SK-N-SH treated with all-trans-retinoic acid at 6 μM for 48 hours (cell line): Measurements from ENCODE around the gene GGNBP2.

ENCODE experiments used
- ATAC-seq: fragments of 200-7000 bp; cut with Tn5 transposase; 3 replicates; pipeline ENCODE4 v1.9.1; 2020; ENCODE audit warnings: mild to moderate bottlenecking, moderate library complexity
- ARNTL ChIP-seq: fragments of 450-650 bp; formaldehyde crosslinking; IDR thresholded peaks from 2 replicates; pipeline ENCODE4 v1.5.0; 2020; ENCODE audit warnings: low read depth, mild to moderate bottlenecking, moderate library complexity, borderline replicate concordance
- BACH2 ChIP-seq: fragments of 250-450 bp; sonication (Bioruptor Pico); IDR thresholded peaks from 2 replicates; pipeline ENCODE4 v1.9.0; 2021; ENCODE audit warnings: mild to moderate bottlenecking, borderline replicate concordance
- CREB5 ChIP-seq: fragments of 250-450 bp; sonication (Bioruptor Pico); IDR thresholded peaks from 2 replicates; pipeline ENCODE4 v1.5.1; 2020; ENCODE audit warnings: low read depth, mild to moderate bottlenecking, moderate library complexity
- CSDC2 ChIP-seq: fragments of 250-450 bp; sonication (Bioruptor Pico); IDR thresholded peaks from 2 replicates; pipeline ENCODE4 v1.5.0; 2020; ENCODE audit warnings: mild to moderate bottlenecking, moderate library complexity
- ESRRG ChIP-seq: fragments of 250-450 bp; sonication (Bioruptor Pico); IDR thresholded peaks from 2 replicates; pipeline ENCODE4 v1.6.1; 2021; ENCODE audit warnings: mild to moderate bottlenecking
- GLIS3 ChIP-seq: fragments of 250-450 bp; sonication (Bioruptor Pico); IDR thresholded peaks from 2 replicates; pipeline ENCODE4 v1.5.0; 2020; ENCODE audit warnings: mild to moderate bottlenecking, moderate library complexity
- ISL1 ChIP-seq: fragments of 250-450 bp; sonication (Bioruptor Pico); IDR thresholded peaks from 2 replicates; pipeline ENCODE4 v2.1.2; 2022; ENCODE audit warnings: mild to moderate bottlenecking, moderate library complexity
- OSR1 ChIP-seq: fragments of 250-450 bp; sonication (Bioruptor Pico); IDR thresholded peaks from 2 replicates; pipeline ENCODE4 v1.8.0; 2022; ENCODE audit warnings: moderate library complexity, mild to moderate bottlenecking, inconsistent platforms
- PATZ1 ChIP-seq: fragments of 250-450 bp; sonication (Bioruptor Pico); IDR thresholded peaks from 2 replicates; pipeline ENCODE4 v1.8.0; 2020; ENCODE audit warnings: mild to moderate bottlenecking, moderate library complexity, borderline replicate concordance
- POU6F1 ChIP-seq: fragments of 250-450 bp; sonication (Bioruptor Pico); IDR thresholded peaks from 2 replicates; pipeline ENCODE4 v1.8.0; 2021; ENCODE audit warnings: low read depth, mild to moderate bottlenecking, moderate library complexity, borderline replicate concordance
- PPARA ChIP-seq: fragments of 250-450 bp; sonication (Bioruptor Pico); IDR thresholded peaks from 2 replicates; pipeline ENCODE4 v1.5.0; 2020; ENCODE audit warnings: mild to moderate bottlenecking, borderline replicate concordance
- RARB ChIP-seq: fragments of 250-450 bp; sonication (Bioruptor Pico); IDR thresholded peaks from 2 replicates; pipeline ENCODE4 v1.8.0; 2021; ENCODE audit warnings: mild to moderate bottlenecking, moderate library complexity
- SNAI2 ChIP-seq: fragments of 250-450 bp; sonication (Bioruptor Pico); IDR thresholded peaks from 2 replicates; pipeline ENCODE4 v1.5.0; 2020; ENCODE audit warnings: mild to moderate bottlenecking, moderate library complexity
- TCF4 ChIP-seq: fragments of 250-450 bp; sonication (Bioruptor Pico); IDR thresholded peaks from 2 replicates; pipeline ENCODE4 v1.8.0; 2021; ENCODE audit warnings: mild to moderate bottlenecking, moderate library complexity, borderline replicate concordance
- TOX ChIP-seq: fragments of 250-450 bp; sonication (Bioruptor Pico); IDR thresholded peaks from 2 replicates; pipeline ENCODE4 v1.8.0; 2021; ENCODE audit warnings: mild to moderate bottlenecking, moderate library complexity, borderline replicate concordance
- TSHZ2 ChIP-seq: fragments of 250-450 bp; sonication (Bioruptor Pico); IDR thresholded peaks from 2 replicates; pipeline ENCODE4 v1.5.0; 2020; ENCODE audit warnings: mild to moderate bottlenecking, moderate library complexity
- ZC3H10 ChIP-seq: fragments of 250-450 bp; sonication (Bioruptor Pico); IDR thresholded peaks from 2 replicates; pipeline ENCODE4 v1.5.1; 2021; ENCODE audit warnings: mild to moderate bottlenecking, moderate library complexity
- ZFP3 ChIP-seq: fragments of 250-450 bp; sonication (Bioruptor Pico); IDR thresholded peaks from 2 replicates; pipeline ENCODE4 v1.5.0; 2020; ENCODE audit warnings: mild to moderate bottlenecking, moderate library complexity
- ZNF70 ChIP-seq: fragments of 450-650 bp; formaldehyde crosslinking; IDR thresholded peaks from 2 replicates; pipeline ENCODE4 v1.5.0; 2020; ENCODE audit warnings: mild to moderate bottlenecking, moderate library complexity
- ZNF8 ChIP-seq: fragments of 450-650 bp; formaldehyde crosslinking; IDR thresholded peaks from 2 replicates; pipeline ENCODE4 v1.5.0; 2020; ENCODE audit warnings: mild to moderate bottlenecking, moderate library complexity

The GGNBP2 gene

GRCh38 chr17:36542755-36543154, 2.0 kb upstream of the GGNBP2 start:
- TF ChIP-seq ARNTL (no peak), BACH2 (no peak), ISL1 (CRISPR knock-in tag) (no peak), ZFP3 (no peak), TSHZ2 (CRISPR knock-in tag) (no peak), SNAI2 (CRISPR knock-in tag) (no peak), CSDC2 (CRISPR knock-in tag) (no peak), TCF4 (no peak), PPARA (CRISPR knock-in tag) (no peak), ZNF70 (CRISPR knock-in tag) (no peak), POU6F1 (CRISPR knock-in tag) (no peak), ESRRG (CRISPR knock-in tag) (no peak)
- no peak for ATAC-seq

GRCh38 chr17:36544044-36544306, 744 bp upstream of the GGNBP2 start:
- peak; percentile 31 for ATAC-seq
- TF ChIP-seq TOX (no peak), TCF4 (no peak), GLIS3 (no peak), PATZ1 (CRISPR knock-in tag) (no peak), CSDC2 (CRISPR knock-in tag) (no peak), ESRRG (CRISPR knock-in tag) (no peak), BACH2 (no peak), ZC3H10 (no peak), SNAI2 (CRISPR knock-in tag) (no peak), RARB (CRISPR knock-in tag) (no peak), PPARA (CRISPR knock-in tag) (no peak), ISL1 (CRISPR knock-in tag) (no peak)
- TF ChIP-seq, all 23 proteins: peak for 0

- peak; percentile 62 for ATAC-seq
- TF ChIP-seq OSR1 (CRISPR knock-in tag) = no peak
- TF ChIP-seq SNAI2 (CRISPR knock-in tag) = no peak
- TF ChIP-seq ZNF8 = no peak
- TF ChIP-seq ISL1 (CRISPR knock-in tag) = no peak
- TF ChIP-seq ESRRG (CRISPR knock-in tag) = no peak
- no peak for TF ChIP-seq ZC3H10
- no peak for TF ChIP-seq CREB5 (CRISPR knock-in tag)
- TF ChIP-seq ZNF70 (CRISPR knock-in tag) = no peak
- no peak for TF ChIP-seq RARB (CRISPR knock-in tag)
- TF ChIP-seq PPARA (CRISPR knock-in tag) = no peak
- TF ChIP-seq PATZ1 (CRISPR knock-in tag) = no peak
- no peak for TF ChIP-seq CSDC2 (CRISPR knock-in tag)
- no peak for TF ChIP-seq POU6F1 (CRISPR knock-in tag)
- no peak for TF ChIP-seq ZFP3
- no peak for TF ChIP-seq GLIS3
- TF ChIP-seq ARNTL = no peak
- no peak for TF ChIP-seq TCF4
- TF ChIP-seq BACH2 = no peak
- no peak for TF ChIP-seq TOX
- TF ChIP-seq TSHZ2 (CRISPR knock-in tag) = no peak
These were observed 352 bp downstream of the GGNBP2 start for GRCh38 chr17:36545077-36545464.
